ENCODE measurements around the gene ZFX. TPM values are rescaled to one million over a fixed set of nuclear protein-coding genes. Genes with fewer than 3 reads are reported as not detected.

ZFX gene
- total RNA-seq, 1 donor from 2014 or later: 67.0 TPM

- ChIA-PET CTCF (no interaction called here), POLR2A (interaction anchor here (3.5 kb wide), 1 partner anchor 94 kb away, joined by 32 read pairs; the partner anchor contains the start of gene EIF2S3)
- ATAC-seq (ENCODE audit: low read depth): no peak
- no peak for DNase-seq
- peak overlapping the region; percentile 80 for H3K4me3 Mint-ChIP-seq
- H3K27me3 Mint-ChIP-seq: no peaks in the 10 kb centered on the region
- H3K27ac Mint-ChIP-seq: peak overlapping the region; percentile 92
- intact Hi-C loops (cut with micrococcal nuclease): loop anchor here (5.0 to 10.0 kb wide), 2 partner anchors 319 to 483 kb away; partner anchors contain the start of genes PDK3 and PRDX4
- TF ChIP-seq CTCF (IDR thresholded peaks at IDR 0.05): no peak
- no peaks in the 10 kb centered on the region for H3K9me3 Mint-ChIP-seq
- H3K4me1 Mint-ChIP-seq: peaks cover 51% of the 10 kb centered on the region
- H3K36me3 Mint-ChIP-seq (ENCODE audit: low read depth): peaks cover 17% of the 10 kb centered on the region
These were observed 1.4 kb upstream of the ZFX start for GRCh38 chrX:24148121-24148520.

- peaks cover 57% of the 10 kb centered on the region for H3K4me1 Mint-ChIP-seq
- H3K4me3 Mint-ChIP-seq: peak overlapping the region; percentile 80
- CTCF ChIA-PET: no interaction called here
- POLR2A ChIA-PET: interaction anchor here (2.3 to 3.5 kb wide), 2 partner anchors 94 to 123 kb away, joined by 13 to 32 read pairs; partner anchors contain the start of gene EIF2S3
- TF ChIP-seq CTCF (IDR thresholded peaks at IDR 0.05): no peak
- H3K9me3 Mint-ChIP-seq: no peaks in the 10 kb centered on the region
- intact Hi-C loops (cut with micrococcal nuclease): loop anchor here (5.0 to 10.0 kb wide), 2 partner anchors 319 to 484 kb away; partner anchors contain the start of genes PDK3 and PRDX4
- H3K27me3 Mint-ChIP-seq: no peaks in the 10 kb centered on the region
- peaks cover 22% of the 10 kb centered on the region for H3K36me3 Mint-ChIP-seq (ENCODE audit: low read depth)
- ATAC-seq (ENCODE audit: low read depth) (peak; percentile 13), DNase-seq (no peak)
- H3K27ac Mint-ChIP-seq: peak overlapping the region; percentile 92
These were observed 786 bp upstream of the ZFX start for GRCh38 chrX:24148535-24149350.

- intact Hi-C loops (cut with micrococcal nuclease): loop anchor here (1.0 to 10.0 kb wide), 9 partner anchors 19 to 455 kb away; partner anchors contain the start of genes APOO, EIF2S3 and SAT1
- Mint-ChIP-seq H3K4me1 (peaks cover 61% of the 10 kb centered on the region), H3K4me3 (peak overlapping the region; percentile 86), H3K36me3 (ENCODE audit: low read depth) (peaks cover 23% of the 10 kb centered on the region), H3K27ac (peak overlapping the region; percentile 86), H3K27me3 (no peaks in the 10 kb centered on the region), H3K9me3 (no peaks in the 10 kb centered on the region)
- no peak for TF ChIP-seq CTCF (IDR thresholded peaks at IDR 0.05)
- DNase-seq (peak; percentile 72), ATAC-seq (ENCODE audit: low read depth) (peak; percentile 68)
- ChIA-PET CTCF (no interaction called here), POLR2A (interaction anchor here (2.3 to 3.5 kb wide), 2 partner anchors 96 to 125 kb away, joined by 13 to 32 read pairs; partner anchors contain the start of gene EIF2S3)
These were observed 692 bp downstream of the ZFX start for GRCh38 chrX:24150051-24150790.

GRCh38 chrX:24150898-24151297 lies 1.4 kb downstream of the ZFX start:
- H3K9me3 Mint-ChIP-seq: no peaks in the 10 kb centered on the region
- ATAC-seq (ENCODE audit: low read depth) (no peak), DNase-seq (no peak)
- no peaks in the 10 kb centered on the region for H3K27me3 Mint-ChIP-seq
- H3K4me3 Mint-ChIP-seq: peak overlapping the region; percentile 86
- ChIA-PET POLR2A (interaction anchor here (0.6 to 3.5 kb wide), 3 partner anchors 89 to 125 kb away, joined by 3 to 32 read pairs (median 13); partner anchors contain the start of gene EIF2S3), CTCF (no interaction called here)
- H3K36me3 Mint-ChIP-seq (ENCODE audit: low read depth): peaks cover 26% of the 10 kb centered on the region
- TF ChIP-seq CTCF (IDR thresholded peaks at IDR 0.05): no peak
- H3K4me1 Mint-ChIP-seq: peaks cover 60% of the 10 kb centered on the region
- H3K27ac Mint-ChIP-seq: peak overlapping the region; percentile 86
- intact Hi-C loops (cut with micrococcal nuclease): loop anchor here (1.0 to 10.0 kb wide), 9 partner anchors 18 to 456 kb away; partner anchors contain the start of genes APOO, EIF2S3 and SAT1
